ENCODE data around the gene DHX30. TPM values are rescaled to one million over a fixed set of nuclear protein-coding genes. Genes with fewer than 3 reads are reported as not detected.

The DHX30 gene
- total RNA-seq, 2 experiments from 2014 or later = 96.6 to 102 TPM

DNA sequence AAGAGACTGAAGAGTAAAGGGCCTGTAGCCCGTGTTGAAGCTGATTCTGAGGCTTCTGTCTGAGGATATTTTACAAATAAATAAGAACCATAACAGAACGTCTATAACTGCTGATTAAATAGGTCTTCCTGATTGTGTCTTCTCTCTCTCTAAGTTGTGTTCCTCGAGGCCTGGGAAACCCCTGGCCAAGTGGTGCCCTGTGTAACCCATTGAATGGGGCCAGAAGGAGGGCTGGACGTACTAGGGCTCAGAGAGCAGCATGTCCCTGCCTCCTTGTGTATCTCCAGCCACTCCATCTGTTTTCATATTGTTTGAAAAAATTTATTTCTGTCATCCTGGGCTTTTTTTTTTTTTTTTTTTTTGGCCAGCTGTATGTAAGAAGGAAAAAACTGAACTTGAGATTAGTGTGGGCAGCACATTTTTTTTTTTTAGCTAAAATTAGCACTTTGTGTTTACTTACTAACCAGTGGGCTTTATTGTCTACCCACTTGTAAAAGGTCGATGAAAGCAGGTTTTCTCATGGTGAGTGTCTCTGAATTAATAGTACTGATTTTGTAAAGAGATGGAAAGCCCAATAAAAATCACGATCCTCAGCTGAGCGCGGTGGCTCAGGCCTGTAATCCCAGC is 10.7 kb downstream of the DHX30 start:
- Histone ChIP-seq H3K9me2 (ENCODE audit: insufficient read depth, low read length) (no peaks in the 10 kb centered on the region), H4K20me1 (ENCODE audit: insufficient read depth, low read length) (no peaks in the 10 kb centered on the region), H2AFZ (ENCODE audit: low read length) (no peak overlapping the region), H3K79me2 (ENCODE audit: insufficient read depth, low read depth, low read length) (no peaks in the 10 kb centered on the region), H3K4me3 (ENCODE audit: low read depth, low read length, poor library complexity, severe bottlenecking) (no peak overlapping the region), H3K36me3 (ENCODE audit: insufficient read depth, low read length) (peaks cover 60% of the 10 kb centered on the region), H3K9me3 (ENCODE audit: low read length) (peaks cover 5% of the 10 kb centered on the region; the same call in 1 of the 2 replicates), H3K4me2 (ENCODE audit: low read length) (no peak overlapping the region), H3K27ac (ENCODE audit: low read depth, low read length, poor library complexity, severe bottlenecking) (no peak overlapping the region), H3K4me1 (ENCODE audit: insufficient read depth, low read length, poor library complexity, severe bottlenecking) (no peaks in the 10 kb centered on the region)
- CTCF ChIA-PET (ENCODE audit: unreplicated experiment) = no interaction called here
- POLR2A ChIA-PET = interaction anchor here (0.6 to 1.0 kb wide), 4 partner anchors 10 to 286 kb away, joined by 3 to 4 read pairs (median 4); no protein-coding TSS in a partner anchor
- no peak for DNase-seq (ENCODE audit: low spot score)
- BruUV-seq (replicated peaks) = no TSS peak
- no peak for TF ChIP-seq EZH2phosphoT487 (IDR thresholded peaks at IDR 0.05; ENCODE audit: borderline replicate concordance, low read depth, low read length)
- TF ChIP-seq, protein P1, sequence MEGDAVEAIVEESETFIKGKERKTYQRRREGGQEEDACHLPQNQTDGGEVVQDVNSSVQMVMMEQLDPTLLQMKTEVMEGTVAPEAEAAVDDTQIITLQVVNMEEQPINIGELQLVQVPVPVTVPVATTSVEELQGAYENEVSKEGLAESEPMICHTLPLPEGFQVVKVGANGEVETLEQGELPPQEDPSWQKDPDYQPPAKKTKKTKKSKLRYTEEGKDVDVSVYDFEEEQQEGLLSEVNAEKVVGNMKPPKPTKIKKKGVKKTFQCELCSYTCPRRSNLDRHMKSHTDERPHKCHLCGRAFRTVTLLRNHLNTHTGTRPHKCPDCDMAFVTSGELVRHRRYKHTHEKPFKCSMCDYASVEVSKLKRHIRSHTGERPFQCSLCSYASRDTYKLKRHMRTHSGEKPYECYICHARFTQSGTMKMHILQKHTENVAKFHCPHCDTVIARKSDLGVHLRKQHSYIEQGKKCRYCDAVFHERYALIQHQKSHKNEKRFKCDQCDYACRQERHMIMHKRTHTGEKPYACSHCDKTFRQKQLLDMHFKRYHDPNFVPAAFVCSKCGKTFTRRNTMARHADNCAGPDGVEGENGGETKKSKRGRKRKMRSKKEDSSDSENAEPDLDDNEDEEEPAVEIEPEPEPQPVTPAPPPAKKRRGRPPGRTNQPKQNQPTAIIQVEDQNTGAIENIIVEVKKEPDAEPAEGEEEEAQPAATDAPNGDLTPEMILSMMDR (conservative IDR thresholded peaks at IDR 0.05; ENCODE audit: low read length) = no peak
- intact Hi-C loops (cut with micrococcal nuclease; ENCODE audit: unreplicated experiment) = no loop called here

DNA sequence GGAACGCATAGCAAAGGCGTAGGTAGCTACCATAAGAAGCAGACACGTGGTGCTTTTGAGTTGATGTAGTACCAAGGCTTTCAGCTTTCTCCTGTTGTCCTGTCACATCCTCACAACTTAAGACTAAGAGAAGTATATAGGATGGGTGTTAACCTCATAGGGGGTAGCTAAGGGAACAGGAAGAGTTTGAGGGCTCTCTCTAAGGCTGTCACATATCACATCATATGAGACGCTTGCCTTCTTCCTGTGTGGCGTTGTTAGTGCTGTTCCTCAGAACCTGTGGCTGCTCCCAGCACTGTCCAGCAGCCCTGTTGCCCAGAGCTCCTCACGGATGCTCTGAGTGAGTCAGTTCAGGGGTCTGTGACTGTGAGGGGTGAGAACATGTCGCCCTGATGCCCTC is 14.7 kb downstream of the DHX30 start:
- Histone ChIP-seq H3K27ac (ENCODE audit: low read depth, low read length, poor library complexity, severe bottlenecking) (no peak overlapping the region), H3K36me3 (ENCODE audit: insufficient read depth, low read length) (peaks cover 53% of the 10 kb centered on the region), H3K9me3 (ENCODE audit: low read length) (no peaks in the 10 kb centered on the region), H2AFZ (ENCODE audit: low read length) (no peak overlapping the region), H3K4me2 (ENCODE audit: low read length) (no peak overlapping the region), H3K4me3 (ENCODE audit: low read depth, low read length, poor library complexity, severe bottlenecking) (no peak overlapping the region), H3K79me2 (ENCODE audit: insufficient read depth, low read depth, low read length) (no peaks in the 10 kb centered on the region), H3K9me2 (ENCODE audit: insufficient read depth, low read length) (no peaks in the 10 kb centered on the region), H4K20me1 (ENCODE audit: insufficient read depth, low read length) (no peaks in the 10 kb centered on the region), H3K4me1 (ENCODE audit: insufficient read depth, low read length, poor library complexity, severe bottlenecking) (no peaks in the 10 kb centered on the region)
- ChIA-PET POLR2A (interaction anchor here (1.1 kb wide), 1 partner anchor 25 kb away, joined by 4 read pairs; no protein-coding TSS in a partner anchor), CTCF (ENCODE audit: unreplicated experiment) (no interaction called here)
- BruUV-seq (replicated peaks) = no TSS peak
- TF ChIP-seq EZH2phosphoT487 (IDR thresholded peaks at IDR 0.05; ENCODE audit: borderline replicate concordance, low read depth, low read length) = no peak
- TF ChIP-seq, protein P1 (conservative IDR thresholded peaks at IDR 0.05; ENCODE audit: low read length) = no peak
- intact Hi-C loops (cut with micrococcal nuclease; ENCODE audit: unreplicated experiment) = no loop called here
- no peak for DNase-seq (ENCODE audit: low spot score)
